HG03135 (cell line): ENCODE measurements around the gene SPRING1.

ENCODE experiments used
- ATAC-seq: cut with Tn5 transposase; IDR thresholded peaks from one replicate; pipeline ENCODE4 v1.9.1; 2021; ENCODE audit warnings: mild to moderate bottlenecking, moderate library complexity; ENCODE audit not compliant: unreplicated experiment

SPRING1 gene

GRCh38 chr12:116710370-116711150, 27.3 kb downstream of the SPRING1 start:
- ATAC-seq = no peak

GRCh38 chr12:116709768-116710167, 28.1 kb downstream of the SPRING1 start:
- ATAC-seq = no peak

GRCh38 chr12:116708826-116709756, 28.8 kb downstream of the SPRING1 start:
- no peak for ATAC-seq

- ATAC-seq = no peak
These were observed 30.1 kb downstream of the SPRING1 start for GRCh38 chr12:116707751-116708150.

GRCh38 chr12:116703214-116703795, 34.6 kb downstream of the SPRING1 start:
- ATAC-seq = no peak

- no peak for ATAC-seq
These were observed 36.4 kb downstream of the SPRING1 start for GRCh38 chr12:116701432-116701831.

GRCh38 chr12:116700066-116700465, 37.8 kb downstream of the SPRING1 start:
- ATAC-seq = no peak

GRCh38 chr12:116698554-116699075, 39.3 kb downstream of the SPRING1 start:
- ATAC-seq = no peak

GRCh38 chr12:116698116-116698515, 39.8 kb downstream of the SPRING1 start:
- ATAC-seq = no peak

- no peak for ATAC-seq
These were observed 40.2 kb downstream of the SPRING1 start for GRCh38 chr12:116697716-116698115.

- ATAC-seq = no peak
These were observed 40.6 kb downstream of the SPRING1 start for GRCh38 chr12:116697305-116697704.

- no peak for ATAC-seq
These were observed 42.5 kb downstream of the SPRING1 start for GRCh38 chr12:116695464-116695725.

GRCh38 chr12:116694653-116695463, 43.0 kb downstream of the SPRING1 start:
- ATAC-seq = no peak

GRCh38 chr12:116693286-116694227, 44.3 kb downstream of the SPRING1 start:
- ATAC-seq = no peak

GRCh38 chr12:116692605-116693004, 45.3 kb downstream of the SPRING1 start:
- no peak for ATAC-seq

- no peak for ATAC-seq
These were observed 46.2 kb downstream of the SPRING1 start for GRCh38 chr12:116691636-116692035.

- no peak for ATAC-seq
These were observed 46.7 kb downstream of the SPRING1 start for GRCh38 chr12:116691205-116691604.

- no peak for ATAC-seq
These were observed 47.7 kb downstream of the SPRING1 start for GRCh38 chr12:116689979-116690744.

- no peak for ATAC-seq
These were observed 48.3 kb downstream of the SPRING1 start for GRCh38 chr12:116689521-116689920.
